ENCODE measurements around the gene DLGAP1. TPM values are rescaled to one million over a fixed set of nuclear protein-coding genes. Genes with fewer than 3 reads are reported as not detected.

DLGAP1 gene
- total RNA-seq, 3 donors from 2014 or later (not counting 1 experiment from before 2014, with no cell fraction given): not detected

DNA sequence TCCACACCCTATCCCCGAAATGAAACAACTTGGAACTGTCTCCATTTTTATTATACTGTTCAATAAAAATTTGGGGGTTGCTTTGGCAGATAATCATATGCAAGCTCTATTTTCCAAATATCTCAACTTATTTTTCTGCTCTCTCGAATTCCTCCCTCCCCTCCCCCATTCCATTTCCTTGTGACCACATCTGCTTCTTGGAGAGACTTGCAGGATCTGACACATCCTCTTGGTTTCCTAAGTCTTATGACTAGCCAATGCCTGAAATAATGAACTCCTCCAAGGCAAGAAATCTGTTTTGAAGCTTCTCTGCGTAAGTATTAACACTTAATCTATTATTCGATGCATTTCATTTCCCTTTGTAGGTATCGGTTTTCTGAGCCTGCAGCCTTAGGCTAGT, 989.1 kb downstream of the DLGAP1 start:
- Mint-ChIP-seq H3K27me3 (ENCODE audit: low read depth in 2 of 2) (no peaks in the 10 kb centered on the region), H3K36me3 (peaks cover 8% of the 10 kb centered on the region), H3K4me1 (peaks cover 0 to 6% of the 10 kb centered on the region in 2 donors), H3K27ac (no peak overlapping the region), H3K4me3 (no peak overlapping the region), H3K9me3 (peaks cover 0 to 3% of the 10 kb centered on the region in 2 donors)
- H3K4me3 ChIP-seq (ENCODE audit: low read length): no peak overlapping the region
- DNase-seq (no peak), ATAC-seq (no peak)
- no peaks in the 10 kb centered on the region for H3K9me3 ChIP-seq (ENCODE audit: control insufficient read depth, insufficient read depth, low read length)
- H3K27ac ChIP-seq (ENCODE audit: low read length): no peak overlapping the region
- peaks cover 3% of the 10 kb centered on the region for H3K4me1 ChIP-seq (ENCODE audit: control insufficient read depth, insufficient read depth, low read length)
- no peaks in the 10 kb centered on the region for H3K27me3 ChIP-seq (ENCODE audit: control insufficient read depth, insufficient read depth, low read length)
- 73% methylated on average over 3 of the region's 5 CpGs for WGBS (ENCODE audit: insufficient coverage)
- TF ChIP-seq, protein P1, sequence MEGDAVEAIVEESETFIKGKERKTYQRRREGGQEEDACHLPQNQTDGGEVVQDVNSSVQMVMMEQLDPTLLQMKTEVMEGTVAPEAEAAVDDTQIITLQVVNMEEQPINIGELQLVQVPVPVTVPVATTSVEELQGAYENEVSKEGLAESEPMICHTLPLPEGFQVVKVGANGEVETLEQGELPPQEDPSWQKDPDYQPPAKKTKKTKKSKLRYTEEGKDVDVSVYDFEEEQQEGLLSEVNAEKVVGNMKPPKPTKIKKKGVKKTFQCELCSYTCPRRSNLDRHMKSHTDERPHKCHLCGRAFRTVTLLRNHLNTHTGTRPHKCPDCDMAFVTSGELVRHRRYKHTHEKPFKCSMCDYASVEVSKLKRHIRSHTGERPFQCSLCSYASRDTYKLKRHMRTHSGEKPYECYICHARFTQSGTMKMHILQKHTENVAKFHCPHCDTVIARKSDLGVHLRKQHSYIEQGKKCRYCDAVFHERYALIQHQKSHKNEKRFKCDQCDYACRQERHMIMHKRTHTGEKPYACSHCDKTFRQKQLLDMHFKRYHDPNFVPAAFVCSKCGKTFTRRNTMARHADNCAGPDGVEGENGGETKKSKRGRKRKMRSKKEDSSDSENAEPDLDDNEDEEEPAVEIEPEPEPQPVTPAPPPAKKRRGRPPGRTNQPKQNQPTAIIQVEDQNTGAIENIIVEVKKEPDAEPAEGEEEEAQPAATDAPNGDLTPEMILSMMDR (IDR thresholded peaks at IDR 0.05): no peak
- intact Hi-C loops (cut with micrococcal nuclease): no loop called here
- no peaks in the 10 kb centered on the region for H3K36me3 ChIP-seq (ENCODE audit: control insufficient read depth, insufficient read depth, low read length)

DNA sequence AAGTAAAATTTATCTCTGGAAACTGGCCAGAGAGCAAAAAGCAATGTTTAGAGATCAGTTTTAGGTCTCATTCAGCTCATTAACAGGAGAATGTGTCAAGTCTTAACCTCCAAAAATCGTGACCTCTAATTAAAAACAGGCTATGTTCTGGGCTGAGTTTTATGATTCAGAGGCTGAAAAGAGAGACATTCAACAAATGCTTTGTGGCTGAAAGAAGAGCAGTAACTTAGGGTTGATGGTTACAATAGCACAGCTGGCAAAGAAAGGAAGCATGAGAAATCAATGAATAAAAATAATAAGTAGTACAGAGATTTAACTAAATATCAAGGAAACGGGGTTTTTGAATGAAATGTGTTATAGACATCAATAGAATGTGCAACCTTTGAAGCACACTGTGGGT, 992.1 kb downstream of the DLGAP1 start:
- no peak overlapping the region for H3K27ac Mint-ChIP-seq
- Histone ChIP-seq H3K36me3 (ENCODE audit: control insufficient read depth, insufficient read depth, low read length) (peaks cover 6% of the 10 kb centered on the region), H3K9me3 (ENCODE audit: control insufficient read depth, insufficient read depth, low read length) (no peaks in the 10 kb centered on the region), H3K4me3 (ENCODE audit: low read length) (no peak overlapping the region), H3K27ac (ENCODE audit: low read length) (no peak overlapping the region), H3K27me3 (ENCODE audit: control insufficient read depth, insufficient read depth, low read length) (no peaks in the 10 kb centered on the region), H3K4me1 (ENCODE audit: control insufficient read depth, insufficient read depth, low read length) (peaks cover 9% of the 10 kb centered on the region)
- H3K4me3 Mint-ChIP-seq: no peak overlapping the region
- intact Hi-C loops (cut with micrococcal nuclease): no loop called here
- H3K36me3 Mint-ChIP-seq: peaks cover 8% of the 10 kb centered on the region
- ATAC-seq: no peak
- TF ChIP-seq, protein P1 (IDR thresholded peaks at IDR 0.05): no peak
- peaks cover 13 to 19% of the 10 kb centered on the region in 2 donors for H3K4me1 Mint-ChIP-seq
- no peak for DNase-seq
- 72% methylated on average over 2 of the region's 2 CpGs for WGBS (ENCODE audit: insufficient coverage)
- H3K9me3 Mint-ChIP-seq: peaks cover 0 to 3% of the 10 kb centered on the region in 2 donors
- no peaks in the 10 kb centered on the region for H3K27me3 Mint-ChIP-seq (ENCODE audit: low read depth in 2 of 2)

DNA sequence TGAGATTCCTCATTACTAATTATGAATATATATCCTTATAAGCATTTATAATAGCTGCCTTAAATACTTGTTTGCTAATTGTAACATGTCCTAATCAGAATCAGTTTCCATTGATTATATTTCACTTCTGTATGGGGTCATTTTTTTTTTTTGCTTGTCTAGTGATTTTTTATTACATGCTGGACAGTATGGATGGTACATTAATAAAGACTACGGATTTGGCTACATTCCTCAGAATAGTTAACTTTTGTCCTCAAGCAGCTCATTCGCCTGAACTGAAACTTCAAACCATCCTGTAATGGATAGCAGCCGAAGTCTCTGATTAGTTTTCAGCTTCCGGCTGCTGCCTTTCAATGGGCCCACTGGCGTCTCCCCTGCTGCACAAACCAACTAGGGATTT, 993.4 kb downstream of the DLGAP1 start:
- ATAC-seq (no peak), DNase-seq (no peak)
- Histone ChIP-seq H3K27me3 (ENCODE audit: control insufficient read depth, insufficient read depth, low read length) (no peaks in the 10 kb centered on the region), H3K4me1 (ENCODE audit: control insufficient read depth, insufficient read depth, low read length) (peaks cover 6% of the 10 kb centered on the region), H3K4me3 (ENCODE audit: low read length) (no peak overlapping the region), H3K9me3 (ENCODE audit: control insufficient read depth, insufficient read depth, low read length) (no peaks in the 10 kb centered on the region), H3K27ac (ENCODE audit: low read length) (no peak overlapping the region), H3K36me3 (ENCODE audit: control insufficient read depth, insufficient read depth, low read length) (peaks cover 18% of the 10 kb centered on the region)
- H3K27ac Mint-ChIP-seq: no peak overlapping the region
- H3K4me3 Mint-ChIP-seq: no peak overlapping the region
- H3K9me3 Mint-ChIP-seq: peaks cover 0 to 3% of the 10 kb centered on the region in 2 donors
- H3K4me1 Mint-ChIP-seq: peaks cover 15 to 21% of the 10 kb centered on the region in 2 donors
- 97% methylated on average over 5 of the region's 5 CpGs for WGBS (ENCODE audit: insufficient coverage)
- no peaks in the 10 kb centered on the region for H3K27me3 Mint-ChIP-seq (ENCODE audit: low read depth in 2 of 2)
- TF ChIP-seq, protein P1 (IDR thresholded peaks at IDR 0.05): no peak
- intact Hi-C loops (cut with micrococcal nuclease): no loop called here
- peaks cover 13% of the 10 kb centered on the region for H3K36me3 Mint-ChIP-seq

DNA sequence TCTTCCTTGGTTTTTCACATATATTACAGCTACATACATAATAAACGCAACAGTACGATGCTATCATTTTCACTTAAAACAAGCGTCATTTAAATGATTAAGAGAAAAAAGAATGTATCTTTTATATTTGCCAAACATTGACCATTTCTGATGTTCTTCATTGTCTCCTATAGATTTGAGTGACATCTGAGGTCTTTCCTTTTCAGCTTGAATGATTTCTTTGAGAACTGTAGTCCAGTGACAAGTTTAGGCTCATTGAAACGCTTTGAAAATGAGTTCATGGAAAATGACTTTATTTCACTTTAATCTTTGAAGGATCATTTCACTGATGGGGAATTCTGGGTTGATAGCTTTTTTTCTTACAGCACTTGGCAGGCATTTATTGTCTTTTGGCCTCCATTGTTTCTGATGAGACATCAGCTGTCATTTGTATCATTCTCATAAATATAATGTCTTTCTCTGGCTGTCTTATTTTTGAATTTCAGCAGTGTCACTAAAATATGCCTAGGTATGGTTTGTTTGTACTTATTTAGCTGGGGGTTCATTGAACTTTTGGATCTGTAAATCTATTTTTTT, 994.2 kb downstream of the DLGAP1 start:
- Mint-ChIP-seq H3K27ac (no peak overlapping the region), H3K4me3 (no peak overlapping the region), H3K36me3 (peaks cover 13% of the 10 kb centered on the region), H3K27me3 (ENCODE audit: low read depth in 2 of 2) (no peaks in the 10 kb centered on the region), H3K9me3 (peaks cover 0 to 3% of the 10 kb centered on the region in 2 donors), H3K4me1 (peaks cover 15% of the 10 kb centered on the region in 2 donors)
- 92% methylated on average over 1 of the region's 4 CpGs for WGBS (ENCODE audit: insufficient coverage)
- TF ChIP-seq, protein P1 (IDR thresholded peaks at IDR 0.05): no peak
- ATAC-seq (no peak), DNase-seq (no peak)
- no peak overlapping the region for H3K27ac ChIP-seq (ENCODE audit: low read length)
- intact Hi-C loops (cut with micrococcal nuclease): no loop called here
- no peaks in the 10 kb centered on the region for H3K9me3 ChIP-seq (ENCODE audit: control insufficient read depth, insufficient read depth, low read length)
- H3K27me3 ChIP-seq (ENCODE audit: control insufficient read depth, insufficient read depth, low read length): no peaks in the 10 kb centered on the region
- peaks cover 21% of the 10 kb centered on the region for H3K36me3 ChIP-seq (ENCODE audit: control insufficient read depth, insufficient read depth, low read length)
- H3K4me3 ChIP-seq (ENCODE audit: low read length): no peak overlapping the region
- peaks cover 6% of the 10 kb centered on the region for H3K4me1 ChIP-seq (ENCODE audit: control insufficient read depth, insufficient read depth, low read length)
